HCT116 (cell line): ENCODE measurements around the gene CACNA2D3. TPM values are rescaled to one million over a fixed set of nuclear protein-coding genes. Genes with fewer than 3 reads are reported as not detected.

ENCODE experiments used
- ATAC-seq: fragments of 200-7000 bp; cut with Tn5 transposase; 2 replicates; pipeline ENCODE4 v1.9.1; 2020; ENCODE audit warnings: mild to moderate bottlenecking, moderate library complexity
- BruUV-seq: library from RNA; stranded (reverse); fragments of 400-500 nt; replicated peaks from 2 replicates; lab custom pipeline; 2021; lab: Mats Ljungman, UMichigan
- CTCF ChIA-PET: fragments of 300-600 bp; sonication (Branson Sonifier 250); formaldehyde crosslinking; loops from one replicate; lab custom pipeline; 2021; ENCODE audit warnings: antibody characterized with exemption; lab: Charles Lee
- POLR2A ChIA-PET: fragments of 300-600, 350-600 bp; sonication (Branson Sonifier 250); formaldehyde crosslinking; loops from one replicate; lab custom pipeline; 2021; ENCODE audit warnings: antibody characterized with exemption; lab: Charles Lee
- RAD21 ChIA-PET, 2 experiments: fragments of 300-600 bp; sonication (Branson Sonifier 250); formaldehyde crosslinking; loops; one replicate each; lab custom pipeline; 2023; ENCODE audit warnings: low total read pairs in 2 of 2; ENCODE audit not compliant: uncharacterized antibody in 2 of 2, unreplicated experiment in 2 of 2, low non-redundant PET in 1 of 2; lab: Charles Lee
- DNase-seq: peaks from one replicate; pipeline ENCODE4 v3.0.0-alpha.2; 2010; ENCODE audit warnings: low read depth, low spot score
- H2AFZ ChIP-seq: fragments of 200-600 bp; shearing (Covaris generic), sonication (generic); 2 replicates; pipeline ENCODE4 v1.6.1; 2017; ENCODE audit warnings: low read depth, mixed run types, mixed read lengths, antibody characterized with exemption, low read length; ENCODE audit not compliant: poor library complexity, severe bottlenecking
- H3K27ac ChIP-seq: 2 replicates; pipeline ENCODE4 v1.5.1; 2012; ENCODE audit warnings: low read depth, low read length
- H3K27me3 ChIP-seq: fragments of 200-600 bp; sonication (generic); 2 replicates; pipeline ENCODE4 v1.6.1; 2016; ENCODE audit warnings: mixed run types, low read length, mixed read lengths; ENCODE audit not compliant: insufficient read depth
- H3K36me3 ChIP-seq, 2 experiments: fragments of 200-500 bp in 1 of 2; fragments of 200-600 bp in 1 of 2; sonication (Bioruptor generic) in 1 of 2; sonication (generic) in 1 of 2; 2 replicates each; pipeline versions ENCODE4 v1.5.1 to v1.6.1; 2014 to 2016; ENCODE audit warnings: low read length in 2 of 2, inconsistent platforms in 1 of 2, mixed read lengths in 1 of 2, mixed run types in 1 of 2; ENCODE audit not compliant: insufficient read depth in 2 of 2, control insufficient read depth in 1 of 2
- H3K4me1 ChIP-seq, 2 experiments: fragments of 200-600 bp in 1 of 2; sonication (generic) in 1 of 2; 2 replicates each; pipeline versions ENCODE4 v1.5.1 to v1.6.1; 2012 to 2017; ENCODE audit warnings: low read length in 2 of 2, inconsistent platforms in 1 of 2, mild to moderate bottlenecking in 1 of 2, mixed read lengths in 1 of 2, mixed run types in 1 of 2, moderate library complexity in 1 of 2; ENCODE audit not compliant: insufficient read depth in 2 of 2, control insufficient read depth in 1 of 2
- H3K4me2 ChIP-seq: fragments of 200-600 bp; sonication (generic); 2 replicates; pipeline ENCODE4 v1.6.1; 2017; ENCODE audit warnings: mixed run types, low read length, mixed read lengths
- H3K4me3 ChIP-seq, 2 experiments: fragments of 200-600 bp in 1 of 2; sonication (generic) in 1 of 2; replicated peaks in 1 of 2; 2 replicates each; pipeline ENCODE4 v1.5.1; 2011 to 2016; ENCODE audit warnings: low read length in 2 of 2, control low read depth in 1 of 2, low read depth in 1 of 2, mild to moderate bottlenecking in 1 of 2, mixed read lengths in 1 of 2, mixed run types in 1 of 2
- H3K79me2 ChIP-seq: fragments of 200-600 bp; sonication (generic); 2 replicates; pipeline ENCODE4 v1.6.1; 2017; ENCODE audit warnings: mild to moderate bottlenecking, mixed run types, low read length, moderate library complexity, mixed read lengths; ENCODE audit not compliant: insufficient read depth
- H3K9ac ChIP-seq: fragments of 200-600 bp; sonication (generic); 2 replicates; pipeline ENCODE4 v1.6.1; 2016; ENCODE audit warnings: low read length, mixed read lengths
- H3K9me2 ChIP-seq: fragments of 200-600 bp; sonication (generic), shearing (Covaris generic); 2 replicates; pipeline ENCODE4 v1.6.1; 2017; ENCODE audit warnings: mixed run types, mild to moderate bottlenecking, moderate library complexity; ENCODE audit not compliant: insufficient read depth
- H3K9me3 ChIP-seq, 2 experiments: fragments of 200-500 bp in 1 of 2; fragments of 200-600 bp in 1 of 2; sonication (Bioruptor generic) in 1 of 2; sonication (generic) in 1 of 2; 2 replicates each; pipeline ENCODE4 v1.6.1; 2014 to 2017; ENCODE audit warnings: low read length in 2 of 2, mixed read lengths in 2 of 2, inconsistent platforms in 1 of 2, low read depth in 1 of 2, mild to moderate bottlenecking in 1 of 2, mixed run types in 1 of 2, moderate library complexity in 1 of 2; ENCODE audit not compliant: control insufficient read depth in 1 of 2, insufficient read depth in 1 of 2
- H4K20me1 ChIP-seq: fragments of 200-600 bp; sonication (generic), shearing (Covaris generic); 2 replicates; pipeline ENCODE4 v1.6.1; 2017; ENCODE audit warnings: mixed run types, mild to moderate bottlenecking, moderate library complexity; ENCODE audit not compliant: insufficient read depth
- CBX3 ChIP-seq: IDR thresholded peaks from 2 replicates; pipeline ENCODE4 v1.6.1; 2012; ENCODE audit warnings: low read depth
- CEBPB ChIP-seq: IDR thresholded peaks from 2 replicates; pipeline ENCODE4 v1.6.1; 2012; ENCODE audit warnings: low read depth
- EGR1 ChIP-seq: IDR thresholded peaks from 2 replicates; pipeline ENCODE4 v1.6.1; 2012; ENCODE audit warnings: low read depth
- ELF1 ChIP-seq: IDR thresholded peaks from 2 replicates; pipeline ENCODE4 v1.6.1; 2012; ENCODE audit warnings: low read depth, borderline replicate concordance
- EZH2 ChIP-seq: fragments of 200-600 bp; sonication (generic); IDR thresholded peaks from 2 replicates; pipeline ENCODE4 v1.6.1; 2017; ENCODE audit warnings: antibody characterized with exemption, mixed run types
- FOSL1 ChIP-seq: IDR thresholded peaks from 2 replicates; pipeline ENCODE4 v1.6.1; 2012; ENCODE audit warnings: low read depth
- JUND ChIP-seq: IDR thresholded peaks from 2 replicates; pipeline ENCODE4 v1.6.1; 2012
- POLR2A ChIP-seq: IDR thresholded peaks from 2 replicates; pipeline ENCODE4 v1.7.0; 2011; ENCODE audit warnings: borderline replicate concordance; ENCODE audit not compliant: insufficient read depth, insufficient read length; ENCODE audit errors: extremely low read depth
- POLR2AphosphoS5 ChIP-seq: IDR thresholded peaks from 2 replicates; pipeline ENCODE4 v1.6.1; 2011; ENCODE audit warnings: mild to moderate bottlenecking, low read depth, low read length, moderate library complexity
- RAD21 ChIP-seq: IDR thresholded peaks from 2 replicates; pipeline ENCODE4 v1.6.1; 2012; ENCODE audit warnings: low read depth, mild to moderate bottlenecking
- REST ChIP-seq: IDR thresholded peaks from 2 replicates; pipeline ENCODE4 v1.6.1; 2012; ENCODE audit warnings: low read depth
- SP1 ChIP-seq: IDR thresholded peaks from 2 replicates; pipeline ENCODE4 v1.6.1; 2012; ENCODE audit warnings: low read depth
- SRF ChIP-seq: IDR thresholded peaks from 2 replicates; pipeline ENCODE4 v1.6.1; 2012; ENCODE audit warnings: low read depth
- TCF7L2 ChIP-seq: IDR thresholded peaks from 2 replicates; pipeline ENCODE4 v1.7.0; 2011; ENCODE audit warnings: borderline replicate concordance, inconsistent platforms; ENCODE audit not compliant: insufficient read depth, insufficient read length; ENCODE audit errors: extremely low read depth
- YY1 ChIP-seq: IDR thresholded peaks from 2 replicates; pipeline ENCODE4 v1.6.1; 2011; ENCODE audit warnings: low read length, low read depth, moderate library complexity, mild to moderate bottlenecking; ENCODE audit not compliant: insufficient replicate concordance; ENCODE audit errors: extremely low read depth
- ZFX ChIP-seq: fragments of 450-650 bp; IDR thresholded peaks from 2 replicates; pipeline ENCODE4 v1.6.1; 2017
- ZNF274 ChIP-seq: fragments of 200-500 bp; sonication (Bioruptor generic); IDR thresholded peaks from 2 replicates; pipeline ENCODE4 v1.6.1; 2014; ENCODE audit warnings: mild to moderate bottlenecking, low read depth, low read length, inconsistent platforms
- intact Hi-C: fragments of 100-400 bp; cut with micrococcal nuclease; formaldehyde crosslinking; loops from 2 replicates; pipeline ENCODE4 v1.10.0; 2022
- total RNA-seq: library from RNA; stranded (reverse); gene quantifications from one replicate; pipeline ENCODE4 v1.2.1, GENCODE V29; 2021; ENCODE audit not compliant: unreplicated experiment
- TF ChIP-seq, protein P1 (sequence below): IDR thresholded peaks from 2 replicates; pipeline ENCODE4 v1.6.1; 2012

The CACNA2D3 gene
- total RNA-seq, 1 experiment from 2014 or later, result 0.20 TPM

DNA sequence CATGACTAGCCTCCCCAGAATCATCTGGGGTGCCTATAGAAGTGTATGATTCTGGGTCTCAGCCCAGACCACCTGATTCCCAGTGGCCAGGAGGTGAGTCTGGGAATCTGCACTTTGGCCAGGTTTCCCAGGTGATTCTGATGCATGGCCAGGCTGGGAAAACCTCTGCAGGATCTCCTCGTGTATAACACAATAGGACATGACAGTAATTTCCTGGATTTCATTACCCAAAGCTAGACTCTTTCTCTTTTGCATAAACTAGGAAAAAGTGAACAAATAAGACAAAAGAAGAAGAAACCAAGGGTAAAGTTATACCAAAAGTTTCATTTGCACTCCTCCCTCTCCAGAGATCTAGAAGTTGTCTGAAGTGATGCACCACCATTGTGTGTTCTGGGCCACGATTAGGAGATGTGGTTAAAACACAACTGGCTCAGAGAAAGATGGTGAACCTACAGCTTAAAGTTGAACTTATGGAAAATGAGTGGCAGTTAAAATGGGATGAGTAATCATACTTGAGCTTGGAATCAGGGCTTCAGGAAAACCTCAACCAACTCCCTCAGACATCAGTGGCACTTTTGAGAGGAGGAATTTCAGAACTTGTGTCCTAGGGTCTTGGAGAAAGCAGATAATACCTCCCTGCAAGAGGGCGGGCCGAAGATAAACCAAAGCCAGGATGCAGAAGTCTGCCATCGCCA lies 914.7 kb downstream of the CACNA2D3 start:
- ChIA-PET POLR2A (no interaction called here), CTCF (no interaction called here), RAD21 (no interaction called here)
- no TSS peak for BruUV-seq
- Histone ChIP-seq H4K20me1 (no peaks in the 10 kb centered on the region), H3K36me3 (no peaks in the 10 kb centered on the region), H3K4me3 (no peak overlapping the region), H3K27ac (no peak overlapping the region), H3K9me3 (peaks cover 0 to 12% of the 10 kb centered on the region in 2 experiments; a peak in 2 of 4 replicates), H3K79me2 (no peaks in the 10 kb centered on the region), H3K4me2 (no peak overlapping the region), H3K9me2 (no peaks in the 10 kb centered on the region), H3K9ac (no peak overlapping the region), H2AFZ (no peak overlapping the region), H3K27me3 (no peaks in the 10 kb centered on the region), H3K4me1 (no peaks in the 10 kb centered on the region)
- intact Hi-C loops, result no loop called here
- DNase-seq (no peak), ATAC-seq (no peak)
- no peak for TF ChIP-seq CBX3

GRCh38 chr3:55042591-55042990 lies 920.2 kb downstream of the CACNA2D3 start:
- BruUV-seq, result no TSS peak
- no peaks in the 10 kb centered on the region for H4K20me1 ChIP-seq
- no peak overlapping the region for H2AFZ ChIP-seq
- no peaks in the 10 kb centered on the region for H3K79me2 ChIP-seq
- H3K27ac ChIP-seq, result no peak overlapping the region
- ChIA-PET RAD21 (no interaction called here), POLR2A (no interaction called here), CTCF (no interaction called here)
- H3K36me3 ChIP-seq, result no peaks in the 10 kb centered on the region
- H3K4me2 ChIP-seq, result no peak overlapping the region
- peaks cover 0 to 13% of the 10 kb centered on the region in 2 experiments; a peak in 2 of 4 replicates for H3K9me3 ChIP-seq
- no peak for DNase-seq
- H3K4me3 ChIP-seq, result no peak overlapping the region
- intact Hi-C loops, result no loop called here
- no peaks in the 10 kb centered on the region for H3K9me2 ChIP-seq
- no peaks in the 10 kb centered on the region for H3K4me1 ChIP-seq
- no peaks in the 10 kb centered on the region for H3K27me3 ChIP-seq
- no peak overlapping the region for H3K9ac ChIP-seq
- no peak for ATAC-seq
- TF ChIP-seq ZNF274 (no peak), RAD21 (no peak), EGR1 (no peak), FOSL1 (no peak), REST (no peak), YY1 (no peak), ELF1 (no peak), CBX3 (no peak), POLR2A (no peak), SRF (no peak), ZFX (no peak), CEBPB (no peak), TCF7L2 (no peak), POLR2AphosphoS5 (no peak), SP1 (no peak), JUND (no peak), EZH2 (no peak)
- TF ChIP-seq, protein P1, sequence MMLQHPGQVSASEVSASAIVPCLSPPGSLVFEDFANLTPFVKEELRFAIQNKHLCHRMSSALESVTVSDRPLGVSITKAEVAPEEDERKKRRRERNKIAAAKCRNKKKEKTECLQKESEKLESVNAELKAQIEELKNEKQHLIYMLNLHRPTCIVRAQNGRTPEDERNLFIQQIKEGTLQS, result no peak
